Ishikawa (cell line): ENCODE measurements around the gene OAS3.

Source experiments
- CEBPB ChIP-seq: IDR thresholded peaks from 2 replicates; pipeline ENCODE4 v1.6.1; 2012
- EP300 ChIP-seq: IDR thresholded peaks from 2 replicates; pipeline ENCODE4 v1.6.1; 2012; ENCODE audit warnings: borderline replicate concordance
- FOXM1 ChIP-seq: IDR thresholded peaks from 2 replicates; pipeline ENCODE4 v1.6.1; 2012; ENCODE audit warnings: low read depth, borderline replicate concordance
- RAD21 ChIP-seq: IDR thresholded peaks from 2 replicates; pipeline ENCODE4 v1.6.1; 2012; ENCODE audit warnings: low read depth
- TAF1 ChIP-seq: IDR thresholded peaks from 2 replicates; pipeline ENCODE4 v1.6.1; 2012; ENCODE audit warnings: low read depth, mild to moderate bottlenecking
- TCF12 ChIP-seq: IDR thresholded peaks from 2 replicates; pipeline ENCODE4 v1.6.1; 2012; ENCODE audit warnings: low read depth
- TEAD4 ChIP-seq: IDR thresholded peaks from 2 replicates; pipeline ENCODE4 v1.6.1; 2012
- YY1 ChIP-seq: IDR thresholded peaks from 2 replicates; pipeline ENCODE4 v1.6.1; 2012; ENCODE audit warnings: low read depth
- TF ChIP-seq, protein P1 (sequence below): IDR thresholded peaks from 2 replicates; pipeline ENCODE4 v1.6.1; 2012; ENCODE audit warnings: low read depth, mild to moderate bottlenecking
- TF ChIP-seq, protein P2 (sequence below): IDR thresholded peaks from 2 replicates; pipeline ENCODE4 v1.6.1; 2012

DNA sequence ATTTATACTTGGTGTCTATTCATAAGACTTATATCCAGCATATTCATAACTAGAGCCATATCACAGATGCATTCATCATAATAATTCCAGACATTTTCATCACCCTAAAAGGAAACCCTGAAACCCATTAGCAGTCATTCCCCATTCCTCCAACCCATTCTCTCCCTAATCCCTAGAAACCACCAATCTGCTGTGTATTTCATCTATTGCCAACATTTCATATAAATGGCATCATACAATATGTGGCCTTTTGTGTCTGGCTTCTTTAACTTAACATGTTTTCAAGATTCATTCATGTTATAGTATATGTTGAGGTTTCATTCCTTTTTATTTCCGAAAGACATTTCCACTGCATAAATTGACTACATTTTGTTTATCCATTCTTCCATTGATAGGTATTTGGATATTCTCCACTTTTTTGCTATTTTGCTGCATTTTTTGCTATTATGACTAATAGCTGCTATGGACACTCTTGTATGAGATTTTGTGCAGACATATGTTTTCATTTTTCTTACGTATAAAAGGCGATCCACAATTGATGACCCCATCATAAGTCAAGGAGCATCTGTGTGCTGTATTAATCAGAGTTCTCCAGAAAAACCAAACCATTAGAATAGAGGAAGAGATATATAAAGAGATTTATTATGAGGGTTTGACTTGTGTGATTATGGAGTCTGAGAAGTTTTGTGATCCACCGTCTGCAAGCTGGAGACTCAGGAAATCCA, 34.9 kb downstream of the OAS3 start:
- TF ChIP-seq, protein P1, sequence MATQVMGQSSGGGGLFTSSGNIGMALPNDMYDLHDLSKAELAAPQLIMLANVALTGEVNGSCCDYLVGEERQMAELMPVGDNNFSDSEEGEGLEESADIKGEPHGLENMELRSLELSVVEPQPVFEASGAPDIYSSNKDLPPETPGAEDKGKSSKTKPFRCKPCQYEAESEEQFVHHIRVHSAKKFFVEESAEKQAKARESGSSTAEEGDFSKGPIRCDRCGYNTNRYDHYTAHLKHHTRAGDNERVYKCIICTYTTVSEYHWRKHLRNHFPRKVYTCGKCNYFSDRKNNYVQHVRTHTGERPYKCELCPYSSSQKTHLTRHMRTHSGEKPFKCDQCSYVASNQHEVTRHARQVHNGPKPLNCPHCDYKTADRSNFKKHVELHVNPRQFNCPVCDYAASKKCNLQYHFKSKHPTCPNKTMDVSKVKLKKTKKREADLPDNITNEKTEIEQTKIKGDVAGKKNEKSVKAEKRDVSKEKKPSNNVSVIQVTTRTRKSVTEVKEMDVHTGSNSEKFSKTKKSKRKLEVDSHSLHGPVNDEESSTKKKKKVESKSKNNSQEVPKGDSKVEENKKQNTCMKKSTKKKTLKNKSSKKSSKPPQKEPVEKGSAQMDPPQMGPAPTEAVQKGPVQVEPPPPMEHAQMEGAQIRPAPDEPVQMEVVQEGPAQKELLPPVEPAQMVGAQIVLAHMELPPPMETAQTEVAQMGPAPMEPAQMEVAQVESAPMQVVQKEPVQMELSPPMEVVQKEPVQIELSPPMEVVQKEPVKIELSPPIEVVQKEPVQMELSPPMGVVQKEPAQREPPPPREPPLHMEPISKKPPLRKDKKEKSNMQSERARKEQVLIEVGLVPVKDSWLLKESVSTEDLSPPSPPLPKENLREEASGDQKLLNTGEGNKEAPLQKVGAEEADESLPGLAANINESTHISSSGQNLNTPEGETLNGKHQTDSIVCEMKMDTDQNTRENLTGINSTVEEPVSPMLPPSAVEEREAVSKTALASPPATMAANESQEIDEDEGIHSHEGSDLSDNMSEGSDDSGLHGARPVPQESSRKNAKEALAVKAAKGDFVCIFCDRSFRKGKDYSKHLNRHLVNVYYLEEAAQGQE: no peak
- TF ChIP-seq TEAD4 (no peak), YY1 (no peak), TCF12 (no peak), FOXM1 (no peak), CEBPB (no peak), EP300 (no peak), TAF1 (no peak), RAD21 (no peak)
- TF ChIP-seq, protein P2, sequence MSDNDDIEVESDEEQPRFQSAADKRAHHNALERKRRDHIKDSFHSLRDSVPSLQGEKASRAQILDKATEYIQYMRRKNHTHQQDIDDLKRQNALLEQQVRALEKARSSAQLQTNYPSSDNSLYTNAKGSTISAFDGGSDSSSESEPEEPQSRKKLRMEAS: no peak
